GM18909 (cell line): ENCODE results near the gene TMEM108.

Source experiments
- ATAC-seq: cut with Tn5 transposase; IDR thresholded peaks from one replicate; pipeline ENCODE4 v1.9.1; 2021; ENCODE audit warnings: mild to moderate bottlenecking; ENCODE audit not compliant: unreplicated experiment, poor library complexity

Gene TMEM108

DNA sequence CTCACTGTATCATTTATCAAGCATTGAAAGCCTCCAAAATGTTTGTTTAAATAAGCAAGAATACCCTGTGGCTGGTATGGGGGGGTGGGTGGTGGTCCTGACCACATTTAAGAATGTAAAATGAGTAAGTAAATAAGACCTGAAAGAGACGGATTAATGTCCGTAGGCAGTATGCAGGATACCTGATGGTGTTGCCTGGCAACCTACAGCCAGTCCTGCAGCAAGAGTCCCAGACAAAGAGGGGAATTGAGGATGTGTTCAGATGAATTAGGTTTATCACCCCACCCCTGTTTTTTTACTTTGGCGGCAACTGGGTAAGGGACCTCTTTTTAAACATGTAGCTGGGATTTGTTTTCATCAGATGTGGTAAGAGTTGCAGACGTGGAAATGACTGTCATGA is 261.9 kb downstream of the TMEM108 start:
- no peak for ATAC-seq

DNA sequence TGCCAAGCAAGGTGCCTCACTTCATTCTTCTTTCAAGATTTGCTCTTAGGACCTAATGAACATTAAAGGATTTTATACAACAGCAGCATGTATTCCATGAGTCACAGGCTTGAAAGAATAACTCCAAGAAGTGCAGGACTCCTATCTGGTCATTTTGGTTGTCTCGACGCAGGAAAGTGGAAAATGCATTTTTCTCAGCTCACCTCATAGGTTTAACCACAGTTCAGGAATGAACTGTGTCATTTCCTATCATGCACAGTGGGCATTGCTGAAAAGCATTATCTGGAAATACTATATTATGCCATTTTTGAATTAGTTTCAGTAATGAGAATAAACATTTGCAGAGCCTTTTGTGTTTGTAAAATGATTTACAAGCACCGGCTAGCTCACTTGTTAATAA is 263.0 kb downstream of the TMEM108 start:
- no peak for ATAC-seq

DNA sequence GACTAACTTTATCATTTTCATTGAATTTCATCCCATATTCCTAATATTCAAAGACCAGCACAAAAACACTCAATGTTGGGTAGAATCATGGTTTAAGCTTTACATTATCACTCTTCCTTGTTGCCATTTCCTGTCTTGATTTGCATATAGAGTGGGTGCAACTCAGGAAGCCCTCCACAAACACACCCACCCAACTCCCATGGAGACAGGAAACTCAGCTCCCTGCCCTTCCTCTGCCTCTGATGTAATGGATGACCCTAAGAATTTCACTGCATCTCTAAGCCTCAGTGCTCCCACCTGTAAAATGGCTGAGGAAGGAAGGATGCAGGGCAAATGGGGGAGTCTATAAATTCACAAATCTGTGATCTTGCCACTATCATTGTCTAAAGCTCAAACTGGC is 263.5 kb downstream of the TMEM108 start:
- no peak for ATAC-seq

DNA sequence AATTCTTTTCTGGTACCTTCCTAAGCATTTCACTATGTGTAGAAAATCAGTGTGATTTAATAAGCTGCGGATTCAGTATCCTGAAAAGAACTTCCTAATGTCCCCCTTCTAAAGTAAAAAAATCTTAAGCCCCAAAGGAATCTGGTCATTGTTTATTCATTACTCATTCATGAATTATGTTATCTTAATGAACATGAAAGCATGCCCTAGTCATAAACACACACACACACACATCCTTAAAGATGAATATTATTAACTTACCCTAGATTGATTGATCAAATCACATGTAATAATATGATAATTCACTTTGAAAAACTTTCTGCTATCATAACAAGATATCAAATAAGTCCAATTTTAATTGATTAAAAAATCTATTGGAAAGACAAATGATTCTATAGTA is 265.2 kb downstream of the TMEM108 start:
- ATAC-seq, result no peak

DNA sequence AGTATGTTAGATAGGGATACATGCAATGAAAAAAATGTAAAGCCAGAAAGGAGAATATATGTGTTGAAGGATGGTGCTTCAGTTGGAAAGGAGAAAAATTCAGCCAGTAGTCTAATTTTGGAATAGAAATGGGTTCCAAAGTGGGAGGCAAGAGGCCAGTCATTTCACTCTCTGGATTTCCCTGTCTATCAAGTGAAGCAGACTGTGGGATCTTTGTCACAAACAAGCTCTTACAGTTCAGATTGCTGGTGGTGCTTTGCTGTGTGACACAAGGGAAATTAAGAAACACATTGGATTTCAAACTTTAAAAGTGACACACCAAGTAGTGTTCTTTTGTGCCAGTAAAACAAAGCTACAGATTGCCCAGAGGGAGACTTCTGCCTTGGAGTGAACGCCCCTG is 279.7 kb downstream of the TMEM108 start:
- no peak for ATAC-seq

DNA sequence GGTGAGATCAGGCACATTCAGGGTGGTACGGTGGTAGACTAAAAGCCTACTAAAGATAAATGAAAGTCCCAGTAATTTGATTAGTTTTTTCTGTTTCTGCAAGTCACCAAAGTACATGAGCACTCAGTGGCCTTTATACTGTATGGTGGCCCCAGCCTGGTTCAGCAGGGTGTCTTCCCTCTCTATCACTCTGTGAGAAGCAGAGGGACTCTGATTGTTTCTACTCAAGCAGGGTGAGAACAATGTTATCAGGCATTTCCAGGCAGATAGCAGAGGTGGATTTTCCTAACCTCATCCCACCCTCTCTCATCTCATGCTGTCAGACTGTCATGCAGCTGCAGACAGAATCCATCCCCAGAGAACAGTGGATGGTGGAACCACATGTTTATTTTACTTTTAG is 290.2 kb downstream of the TMEM108 start:
- no peak for ATAC-seq

DNA sequence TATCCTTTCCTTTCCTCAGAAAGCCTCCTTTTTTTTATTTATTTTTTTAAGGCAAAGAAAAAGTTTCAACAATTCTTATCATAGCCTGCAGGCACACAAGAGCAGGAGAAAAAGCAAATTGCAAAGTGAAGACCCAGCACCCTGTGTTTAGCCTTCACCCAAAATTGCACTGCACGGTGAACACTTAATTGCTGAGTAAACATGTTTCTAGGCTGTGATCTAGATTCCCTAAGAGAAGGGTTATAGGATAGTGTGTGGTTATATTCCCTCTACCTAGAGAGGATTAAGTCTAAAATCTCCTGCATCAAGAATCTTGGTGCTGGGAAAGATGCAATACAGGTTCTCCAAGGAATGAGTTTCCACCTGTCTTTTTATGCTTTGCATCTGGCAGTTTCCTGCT is 291.4 kb downstream of the TMEM108 start:
- no peak for ATAC-seq

DNA sequence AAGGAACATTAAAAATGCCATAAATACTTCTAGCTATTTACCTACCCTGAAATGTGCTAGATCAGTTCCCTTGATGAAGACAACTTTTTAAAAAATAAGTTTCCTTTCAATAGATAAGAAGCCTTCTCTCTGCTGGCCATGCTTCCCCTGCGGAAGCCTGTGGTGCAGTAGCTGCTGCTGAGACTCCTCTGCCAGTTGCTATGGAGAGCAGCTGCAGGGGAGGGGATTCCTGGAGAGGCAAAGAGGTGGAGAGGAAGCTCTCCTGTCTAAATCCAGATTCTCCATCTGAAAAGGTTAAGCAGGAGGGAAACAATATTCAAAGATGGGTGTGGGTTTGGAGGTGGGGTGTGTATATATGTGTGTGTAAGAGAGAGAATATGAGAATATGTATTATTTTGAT is 291.9 kb downstream of the TMEM108 start:
- ATAC-seq, result no peak

DNA sequence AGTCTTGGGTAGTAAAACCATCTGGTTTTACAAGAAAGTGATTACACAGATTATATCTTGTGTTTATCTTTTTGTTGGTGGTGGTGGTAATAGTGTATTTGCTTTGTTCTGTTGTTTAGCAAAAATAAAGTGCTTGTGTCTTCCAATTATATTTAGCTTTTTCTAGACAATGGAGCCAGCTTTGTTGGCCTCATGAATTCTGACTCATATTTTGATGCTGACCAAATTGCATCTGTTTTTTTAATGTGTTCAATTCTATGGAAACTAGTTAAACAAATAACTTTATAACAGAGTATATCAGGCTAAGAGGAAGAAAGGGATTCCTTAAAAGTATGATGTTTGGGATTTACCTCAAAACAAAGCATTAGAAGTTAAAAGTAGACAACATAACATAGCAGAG is 292.3 kb downstream of the TMEM108 start:
- no peak for ATAC-seq

DNA sequence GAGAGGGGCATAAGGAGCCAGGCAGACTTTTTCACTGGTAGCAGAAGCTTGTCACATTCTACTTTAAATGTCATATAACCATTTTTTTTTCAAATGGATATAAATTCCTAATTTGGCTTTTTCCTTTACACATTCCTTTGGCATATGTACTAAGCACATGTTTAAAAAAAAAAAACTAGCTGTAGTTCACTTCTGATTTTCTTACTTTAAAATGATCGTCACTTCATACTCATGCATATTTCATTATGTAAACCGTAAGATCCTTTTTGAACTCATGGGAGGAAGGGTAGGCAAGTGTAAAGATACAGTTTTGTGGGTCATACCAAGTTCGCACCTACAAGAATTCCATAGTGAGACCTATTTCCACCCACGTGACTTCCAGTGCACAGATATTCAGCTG is 316.5 kb downstream of the TMEM108 start:
- no peak for ATAC-seq

DNA sequence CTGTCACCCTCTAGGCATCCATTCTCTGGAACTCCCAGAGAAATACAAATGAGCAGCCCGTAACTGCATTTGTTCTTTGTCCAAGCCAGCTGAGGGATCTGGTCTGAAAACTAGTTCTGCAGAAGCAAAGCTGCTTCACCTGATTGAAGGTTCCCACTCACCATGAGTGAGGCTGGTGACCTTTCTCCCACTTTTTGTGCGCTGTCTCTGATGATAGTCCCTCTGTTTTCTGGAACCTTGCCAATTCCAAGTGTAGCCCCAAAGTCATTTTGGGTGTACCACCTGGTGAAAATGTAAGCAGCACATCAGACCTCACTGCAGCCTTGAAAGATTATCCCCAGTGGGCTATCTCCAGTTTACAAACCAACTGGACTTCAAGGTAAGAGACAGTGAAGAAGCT is 322.3 kb downstream of the TMEM108 start:
- ATAC-seq, result no peak

DNA sequence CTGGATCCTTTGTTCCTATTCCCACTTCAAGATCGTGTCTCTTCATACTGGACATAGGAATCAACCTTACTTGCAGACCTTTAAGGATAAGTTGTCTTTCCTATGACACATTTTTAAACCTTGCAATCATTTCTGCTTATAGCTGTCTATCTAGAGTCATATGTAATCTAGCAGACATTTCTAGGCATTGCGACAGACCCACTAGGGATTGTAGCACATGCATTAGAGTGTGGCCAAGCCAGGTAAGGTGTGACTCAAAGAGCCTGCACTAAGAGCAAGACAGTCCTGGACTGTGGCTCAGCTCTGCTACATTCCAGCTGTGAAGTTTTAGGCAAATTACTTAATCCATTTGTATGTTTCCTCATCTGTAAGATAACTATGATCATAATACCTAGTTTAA is 322.8 kb downstream of the TMEM108 start:
- no peak for ATAC-seq

DNA sequence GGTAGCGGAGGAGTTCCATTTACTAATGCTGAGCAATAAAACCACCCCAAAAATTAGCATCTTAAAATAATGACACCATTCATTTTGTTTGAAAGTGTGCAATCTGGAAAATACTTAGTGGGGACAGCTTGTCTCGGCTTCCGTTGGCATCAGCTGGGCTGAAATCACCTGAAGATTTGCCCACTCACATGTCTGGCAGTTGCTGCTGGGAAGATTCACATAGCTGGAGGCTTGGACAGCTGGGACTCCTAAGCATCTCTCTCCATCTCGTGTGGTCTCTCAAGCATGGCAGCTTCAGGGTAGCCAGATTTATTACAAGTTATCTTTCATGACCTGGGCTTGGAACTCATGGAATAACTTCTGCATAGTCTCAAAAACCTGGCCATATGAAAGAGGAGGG is 323.2 kb downstream of the TMEM108 start:
- ATAC-seq, result no peak

DNA sequence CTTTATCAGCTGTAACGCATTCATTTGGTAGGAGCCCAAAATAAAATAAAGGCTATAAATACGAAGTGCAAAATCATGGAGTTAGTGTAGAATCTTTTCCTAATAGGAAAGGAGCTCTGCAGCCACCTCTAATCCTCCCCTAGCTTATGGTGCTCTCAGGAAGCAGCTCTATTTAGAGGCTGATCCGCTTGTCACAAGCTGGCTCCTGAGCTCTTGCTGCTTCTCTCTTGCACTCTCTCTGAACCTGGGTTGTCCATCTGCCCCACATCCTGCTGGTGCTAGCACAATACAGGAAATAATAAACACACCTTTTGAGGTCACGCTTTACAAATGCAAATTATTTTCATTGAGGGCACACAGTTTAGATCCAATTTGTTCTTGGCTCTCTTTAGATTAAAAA is 324.3 kb downstream of the TMEM108 start:
- ATAC-seq, result no peak

DNA sequence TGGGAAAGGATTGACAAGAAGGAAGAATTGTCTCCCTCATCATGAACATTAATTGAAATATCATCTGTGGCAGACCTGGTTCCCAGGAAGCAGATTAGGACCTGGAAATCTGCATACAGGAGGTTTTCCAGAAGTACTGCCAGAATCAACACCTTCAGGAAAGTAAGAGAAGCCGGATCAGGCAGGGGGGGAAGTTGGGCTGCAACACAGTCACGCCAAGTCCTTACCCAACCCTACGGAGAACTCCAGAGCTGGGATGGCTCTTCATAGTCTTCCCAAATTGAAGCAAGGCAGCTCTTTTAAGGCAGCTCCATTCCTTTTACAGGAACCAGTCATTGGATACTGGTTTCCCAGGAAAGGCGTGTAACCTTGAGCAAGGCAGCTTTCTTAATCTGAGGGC is 326.5 kb downstream of the TMEM108 start:
- no peak for ATAC-seq

DNA sequence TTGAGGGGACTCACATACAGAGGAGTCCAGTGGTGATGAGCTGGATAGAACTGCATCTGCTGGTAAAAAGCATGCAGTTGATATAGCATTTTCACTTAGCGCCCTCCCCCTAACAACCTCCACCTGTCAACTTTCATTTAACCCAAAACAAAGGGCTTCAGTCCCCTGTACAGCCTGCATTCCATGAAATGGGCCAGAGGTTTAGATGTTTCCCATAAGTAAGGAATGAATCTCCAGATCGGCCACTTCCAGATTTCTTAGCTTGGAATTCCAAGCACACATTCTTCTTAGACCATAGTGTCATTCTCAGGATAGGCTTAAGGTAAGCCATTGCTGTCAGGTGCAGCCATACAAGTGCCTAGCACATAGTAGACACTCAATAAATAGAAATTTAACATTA is 328.7 kb downstream of the TMEM108 start:
- ATAC-seq, result no peak

DNA sequence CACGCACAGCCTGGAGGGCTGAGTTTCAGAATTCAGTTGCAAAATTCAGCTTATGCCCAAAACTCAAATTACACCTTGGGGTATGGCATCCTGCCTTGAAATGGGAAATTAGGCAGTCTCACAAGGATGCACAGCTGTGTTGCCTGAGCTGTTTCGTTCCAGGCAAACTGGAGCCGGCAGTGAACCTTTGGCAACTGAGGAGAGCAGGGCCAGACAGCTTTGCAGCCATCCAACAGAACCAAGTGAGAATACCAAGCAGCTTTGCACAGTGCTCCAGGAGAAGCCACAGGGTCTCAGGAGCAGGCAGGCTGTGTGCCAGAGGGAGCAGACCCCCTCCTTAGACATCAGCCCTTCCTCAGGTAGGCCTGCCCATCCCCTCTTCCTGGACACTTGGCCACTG is 329.2 kb downstream of the TMEM108 start:
- no peak for ATAC-seq

DNA sequence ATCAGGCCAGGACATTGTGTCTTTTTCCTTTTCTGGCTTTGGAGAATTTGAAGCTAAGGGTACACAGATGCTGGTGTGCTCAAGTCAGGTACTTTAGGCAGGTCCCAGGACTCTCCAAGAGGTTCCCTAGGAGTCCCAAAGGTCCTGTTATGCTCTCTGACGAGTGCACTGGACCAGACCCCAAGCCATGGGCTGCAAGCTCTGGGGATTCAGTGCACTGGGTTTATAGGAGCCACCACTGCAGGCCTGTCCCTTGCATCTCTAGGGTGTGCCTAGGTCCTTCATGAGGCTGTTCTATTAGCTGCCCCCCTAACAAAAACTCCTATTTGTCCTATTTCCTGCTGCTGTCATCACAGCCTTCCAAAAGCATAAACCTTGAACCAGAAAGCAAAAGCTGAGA is 329.8 kb downstream of the TMEM108 start:
- no peak for ATAC-seq

DNA sequence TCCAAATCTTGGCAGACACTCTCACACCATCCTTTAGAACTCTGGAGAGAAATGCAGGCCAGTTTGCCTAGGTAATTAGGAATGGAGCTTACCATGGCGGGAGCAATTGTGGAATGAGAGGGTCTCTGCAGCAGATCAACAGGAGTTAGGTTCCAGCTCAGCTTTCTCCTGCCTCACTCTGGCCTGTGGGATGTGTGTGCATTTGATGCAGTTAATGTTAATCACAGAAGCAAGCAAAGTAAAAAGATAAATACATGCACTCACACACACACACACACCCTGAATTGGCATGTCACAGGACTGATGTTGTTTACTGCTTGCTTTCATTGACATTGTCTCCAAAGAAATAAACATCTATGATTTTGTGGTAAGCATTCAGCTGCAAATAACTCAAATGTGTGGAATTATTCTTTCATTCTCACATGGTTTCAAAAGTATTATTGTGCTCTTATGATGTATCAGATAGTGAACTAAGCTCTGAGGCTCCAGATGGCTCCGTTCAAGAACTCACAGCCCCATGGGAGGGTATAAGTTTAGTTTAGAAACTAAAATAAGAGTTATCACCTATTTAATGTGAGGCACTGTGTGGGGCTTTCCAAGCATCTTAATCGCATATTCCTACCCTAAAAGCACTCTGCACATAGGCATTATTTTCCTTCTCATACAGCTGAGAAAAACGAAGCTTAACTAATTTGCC is 330.3 kb downstream of the TMEM108 start:
- ATAC-seq, result no peak

DNA sequence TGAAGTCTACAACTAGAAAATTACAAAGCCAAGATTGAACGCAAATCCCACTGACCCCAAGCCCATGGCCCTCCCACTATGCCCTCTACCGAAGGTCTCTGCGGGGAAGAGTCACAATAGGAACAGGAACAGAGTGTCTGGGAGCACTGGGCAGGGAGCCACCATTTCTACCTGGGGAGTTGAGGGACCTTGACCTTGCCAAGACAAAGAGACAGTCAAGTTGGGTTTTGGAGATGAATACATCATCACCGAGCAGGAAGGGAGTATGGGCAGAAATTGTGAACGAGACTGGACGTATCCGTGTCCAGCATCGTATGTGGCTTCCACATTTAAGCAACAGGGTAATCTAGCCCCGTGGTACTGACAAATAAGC is 330.9 kb downstream of the TMEM108 start:
- no peak for ATAC-seq

DNA sequence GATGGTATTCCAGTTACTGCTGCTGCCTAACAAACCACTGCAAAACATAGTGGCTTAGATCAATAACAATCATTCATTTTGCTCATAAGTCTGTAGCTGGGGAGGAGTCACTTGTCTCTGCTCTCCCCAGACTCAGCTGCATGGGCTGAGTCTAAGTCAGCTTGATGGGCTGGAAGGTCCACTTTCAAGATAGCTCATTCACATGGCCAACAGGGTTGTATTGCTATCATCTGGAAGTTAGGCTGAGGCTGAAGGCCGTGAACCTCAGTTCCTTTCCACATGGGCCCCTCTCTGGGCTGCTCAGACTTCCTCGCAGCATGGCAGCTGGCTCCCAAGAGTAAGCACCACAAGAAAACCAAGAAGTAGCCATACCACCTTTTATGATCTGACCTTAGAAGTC is 333.0 kb downstream of the TMEM108 start:
- no peak for ATAC-seq

DNA sequence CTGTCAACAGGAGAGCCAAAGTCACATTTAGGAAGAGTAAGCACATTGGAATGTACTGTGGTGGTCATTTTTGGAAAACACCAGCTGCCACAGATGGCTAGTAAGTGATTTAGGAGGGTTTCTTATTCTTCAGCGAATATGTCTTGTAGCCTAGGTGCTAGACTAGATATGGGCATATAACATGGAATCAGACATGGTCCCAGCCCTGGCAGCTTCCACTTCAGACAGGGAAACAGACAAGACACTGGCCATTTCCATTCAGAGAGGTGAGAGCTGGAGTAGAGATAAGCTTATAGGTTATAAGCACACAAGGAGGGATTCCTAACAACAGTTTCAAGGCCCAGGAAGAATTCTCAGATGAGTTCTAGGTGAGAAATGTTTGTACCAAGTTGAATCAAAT is 333.5 kb downstream of the TMEM108 start:
- ATAC-seq, result no peak
